Lower lobe of right lung (tissue), 2 donors: ENCODE data around the gene ZNF195. TPM values are rescaled to one million over a fixed set of nuclear protein-coding genes. Genes with fewer than 3 reads are reported as not detected.

ENCODE experiments used
- ATAC-seq, 2 donors: fragments of 200-7000 bp; cut with Tn5 transposase; one replicate each; pipeline ENCODE4 v1.9.1; 2020 to 2022; ENCODE audit warnings: mild to moderate bottlenecking in 2 of 2, moderate library complexity in 2 of 2
- DNase-seq: peaks from one replicate; pipeline ENCODE4 v3.0.0-alpha.2; 2020
- H3K27ac ChIP-seq: fragments of 200-600 bp; one replicate; pipeline ENCODE4 v1.8.0; 2022
- H3K27me3 ChIP-seq: fragments of 200-600 bp; one replicate; pipeline ENCODE4 v1.8.0; 2022; ENCODE audit warnings: low read depth
- H3K36me3 ChIP-seq: fragments of 200-600 bp; one replicate; pipeline ENCODE4 v1.8.0; 2022; ENCODE audit warnings: mild to moderate bottlenecking
- H3K4me1 ChIP-seq: fragments of 200-600 bp; one replicate; pipeline ENCODE4 v1.8.0; 2022
- H3K4me3 ChIP-seq: fragments of 200-600 bp; one replicate; pipeline ENCODE4 v1.8.0; 2022; ENCODE audit warnings: mild to moderate bottlenecking
- H3K9me3 ChIP-seq: fragments of 200-600 bp; one replicate; pipeline ENCODE4 v1.8.0; 2022
- intact Hi-C: fragments of 100-400 bp; cut with DNase I; formaldehyde crosslinking; loops from one replicate; pipeline ENCODE4 v1.11.0; 2022
- total RNA-seq: library from RNA; stranded (reverse); fragmentation: NEBNext Ultra II Directional; extraction: Animal tissue kit (Norgen Biotek cat#: 25700); gene quantifications from one replicate; pipeline ENCODE4 v1.2.1, GENCODE V29; 2021
- TF ChIP-seq, protein P1 (sequence below): fragments of 200-600 bp; IDR thresholded peaks from one replicate; pipeline ENCODE4 v1.8.0; 2022; ENCODE audit warnings: antibody characterized with exemption, mild to moderate bottlenecking
- donor health status: DM: no; HTN: yes; CAD: no; lungs with severe emphysema.

Gene ZNF195
- total RNA-seq, 1 donor from 2014 or later = 16.4 TPM

DNA sequence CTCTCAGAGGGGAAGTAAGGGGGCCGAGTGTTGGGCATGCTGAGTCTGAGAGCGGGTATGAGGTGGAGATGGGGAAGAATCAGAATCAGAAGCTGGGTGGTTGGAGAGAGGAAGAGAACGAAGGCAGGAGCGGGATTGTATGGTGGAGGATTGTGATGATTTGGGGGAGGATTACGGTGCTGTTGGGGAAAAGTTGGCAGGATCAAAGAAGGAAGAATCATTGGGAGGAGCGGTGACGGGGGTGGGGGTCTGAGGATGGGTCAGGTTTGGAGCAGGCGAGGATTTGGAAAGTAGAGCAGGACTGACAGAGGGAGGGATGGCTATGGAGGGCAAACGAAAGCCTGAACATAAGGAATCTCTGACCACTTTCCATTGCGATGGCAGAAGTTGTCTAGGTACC lies 22.1 kb downstream of the ZNF195 start:
- intact Hi-C loops = no loop called here
- ATAC-seq (no peak), DNase-seq (no peak)
- Histone ChIP-seq H3K36me3 (peaks cover 27% of the 10 kb centered on the region), H3K9me3 (peaks cover 66% of the 10 kb centered on the region), H3K27ac (no peak overlapping the region), H3K4me1 (no peaks in the 10 kb centered on the region), H3K27me3 (no peaks in the 10 kb centered on the region), H3K4me3 (no peak overlapping the region)
- TF ChIP-seq, protein P1, sequence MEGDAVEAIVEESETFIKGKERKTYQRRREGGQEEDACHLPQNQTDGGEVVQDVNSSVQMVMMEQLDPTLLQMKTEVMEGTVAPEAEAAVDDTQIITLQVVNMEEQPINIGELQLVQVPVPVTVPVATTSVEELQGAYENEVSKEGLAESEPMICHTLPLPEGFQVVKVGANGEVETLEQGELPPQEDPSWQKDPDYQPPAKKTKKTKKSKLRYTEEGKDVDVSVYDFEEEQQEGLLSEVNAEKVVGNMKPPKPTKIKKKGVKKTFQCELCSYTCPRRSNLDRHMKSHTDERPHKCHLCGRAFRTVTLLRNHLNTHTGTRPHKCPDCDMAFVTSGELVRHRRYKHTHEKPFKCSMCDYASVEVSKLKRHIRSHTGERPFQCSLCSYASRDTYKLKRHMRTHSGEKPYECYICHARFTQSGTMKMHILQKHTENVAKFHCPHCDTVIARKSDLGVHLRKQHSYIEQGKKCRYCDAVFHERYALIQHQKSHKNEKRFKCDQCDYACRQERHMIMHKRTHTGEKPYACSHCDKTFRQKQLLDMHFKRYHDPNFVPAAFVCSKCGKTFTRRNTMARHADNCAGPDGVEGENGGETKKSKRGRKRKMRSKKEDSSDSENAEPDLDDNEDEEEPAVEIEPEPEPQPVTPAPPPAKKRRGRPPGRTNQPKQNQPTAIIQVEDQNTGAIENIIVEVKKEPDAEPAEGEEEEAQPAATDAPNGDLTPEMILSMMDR = no peak

DNA sequence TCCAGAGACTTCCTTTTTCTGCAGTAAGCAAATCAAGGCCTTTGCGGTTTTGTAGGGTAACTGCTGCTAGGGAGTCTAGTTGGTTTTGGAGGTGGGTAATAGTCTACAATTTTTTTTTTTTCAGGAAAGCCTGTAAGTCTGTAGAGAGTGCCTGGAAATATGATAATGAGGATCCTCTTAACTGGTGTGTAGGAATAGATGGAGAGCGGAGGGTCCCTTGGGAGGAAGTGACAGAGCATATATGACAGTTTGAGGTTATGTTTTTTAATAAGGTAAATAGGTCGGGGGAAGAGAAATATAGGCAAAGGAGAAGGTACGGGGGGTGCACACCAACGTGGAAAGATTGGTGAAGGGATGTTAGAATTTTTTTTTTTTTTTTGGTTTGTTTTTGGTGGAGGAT lies 25.9 kb downstream of the ZNF195 start:
- ATAC-seq = no peak
- Histone ChIP-seq H3K9me3 (peaks cover 33% of the 10 kb centered on the region), H3K4me3 (no peak overlapping the region), H3K36me3 (no peaks in the 10 kb centered on the region), H3K27ac (no peak overlapping the region), H3K27me3 (no peaks in the 10 kb centered on the region), H3K4me1 (no peaks in the 10 kb centered on the region)
- intact Hi-C loops = no loop called here
- TF ChIP-seq, protein P1 = no peak
- DNase-seq = no peak

DNA sequence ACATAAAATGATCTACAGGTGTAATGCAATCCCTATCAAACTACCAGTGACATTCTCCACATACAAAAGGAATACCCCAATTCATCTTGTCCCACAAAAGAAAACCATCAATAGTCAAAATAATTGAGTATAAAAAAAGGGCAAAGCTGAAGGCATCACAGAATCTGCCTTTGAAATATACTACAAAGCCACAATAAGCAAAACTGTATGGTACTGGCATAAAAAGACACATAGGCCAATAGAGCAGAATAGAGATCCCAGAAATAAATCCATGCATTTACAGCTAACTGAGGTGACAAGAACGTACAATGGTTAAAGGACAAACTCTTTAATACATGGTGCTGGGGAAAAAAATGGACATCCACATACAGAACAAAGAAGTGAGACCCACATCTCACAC lies 31.8 kb downstream of the ZNF195 start:
- DNase-seq (no peak), ATAC-seq (no peak)
- Histone ChIP-seq H3K4me1 (no peaks in the 10 kb centered on the region), H3K36me3 (no peaks in the 10 kb centered on the region), H3K9me3 (peaks cover 10% of the 10 kb centered on the region), H3K4me3 (no peak overlapping the region), H3K27ac (no peak overlapping the region), H3K27me3 (no peaks in the 10 kb centered on the region)
- TF ChIP-seq, protein P1 = no peak
- intact Hi-C loops = loop anchor here (10.0 kb wide), 1 partner anchor 68 kb away; no protein-coding TSS in a partner anchor

DNA sequence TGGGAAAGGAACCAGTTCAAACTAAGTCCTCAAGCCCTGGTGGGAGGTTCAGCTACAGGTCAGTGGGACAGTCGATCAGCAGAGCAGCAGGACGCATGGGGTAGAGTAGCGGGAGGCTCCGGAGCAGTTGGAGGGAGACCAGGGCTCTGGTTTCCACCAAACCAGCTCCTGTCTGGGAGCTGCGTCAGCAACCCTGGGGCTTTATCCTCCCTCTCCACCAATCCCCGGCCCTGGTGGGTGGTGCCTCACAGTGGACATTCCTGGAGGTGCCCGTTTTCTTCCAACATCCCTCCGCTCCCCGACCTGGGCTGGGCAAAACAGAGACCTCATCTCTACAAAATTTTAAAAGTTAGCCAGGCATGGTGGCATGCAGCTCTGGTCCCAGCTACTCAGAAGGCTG lies 32.4 kb downstream of the ZNF195 start:
- H3K4me3 ChIP-seq = no peak overlapping the region
- intact Hi-C loops = loop anchor here (10.0 kb wide), 1 partner anchor 68 kb away; no protein-coding TSS in a partner anchor
- H3K4me1 ChIP-seq = no peaks in the 10 kb centered on the region
- no peak for ATAC-seq
- H3K36me3 ChIP-seq = no peaks in the 10 kb centered on the region
- H3K9me3 ChIP-seq = peaks cover 10% of the 10 kb centered on the region
- no peak for DNase-seq
- H3K27ac ChIP-seq = no peak overlapping the region
- TF ChIP-seq, protein P1 = no peak
- no peaks in the 10 kb centered on the region for H3K27me3 ChIP-seq

DNA sequence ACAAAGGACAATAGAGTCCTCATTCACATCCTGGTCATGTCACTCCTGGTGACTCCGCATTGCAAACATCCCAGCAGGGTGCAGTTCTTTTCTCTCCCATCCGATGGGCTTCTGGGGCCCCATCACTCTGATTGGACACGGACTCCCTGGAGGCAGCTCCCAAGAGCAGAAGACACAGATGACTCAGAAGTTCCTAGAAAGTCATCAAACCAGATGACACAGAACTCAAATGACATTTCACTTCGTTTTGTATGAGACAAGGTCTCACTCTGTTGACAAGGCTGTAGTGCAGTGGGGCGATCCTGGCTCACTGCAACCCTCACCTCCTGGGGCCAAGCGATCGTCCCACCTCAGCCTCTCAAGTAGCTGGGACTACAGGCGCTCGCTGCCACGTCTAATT lies 33.2 kb downstream of the ZNF195 start:
- Histone ChIP-seq H3K36me3 (no peaks in the 10 kb centered on the region), H3K4me3 (no peak overlapping the region), H3K4me1 (no peaks in the 10 kb centered on the region), H3K27ac (no peak overlapping the region), H3K27me3 (no peaks in the 10 kb centered on the region), H3K9me3 (peaks cover 8% of the 10 kb centered on the region)
- intact Hi-C loops = loop anchor here (10.0 kb wide), 1 partner anchor 69 kb away; no protein-coding TSS in a partner anchor
- TF ChIP-seq, protein P1 = no peak
- DNase-seq (no peak), ATAC-seq (no peak)
